ENCODE results near the gene UROC1. TPM values are rescaled to one million over a fixed set of nuclear protein-coding genes. Genes with fewer than 3 reads are reported as not detected.

UROC1 gene
- total RNA-seq, 2 donors from 2014 or later = not detected

- DNase-seq (no peak), ATAC-seq (no peak)
- intact Hi-C loops (cut with DNase I, micrococcal nuclease) = no loop called here
Observed at GRCh38 chr3:126459111-126459762, 58.3 kb downstream of the UROC1 start.

GRCh38 chr3:126456766-126457388 lies 60.7 kb downstream of the UROC1 start:
- DNase-seq = no peak

GRCh38 chr3:126456211-126456610 lies 61.4 kb downstream of the UROC1 start:
- ATAC-seq (no peak), DNase-seq (no peak)
- intact Hi-C loops (cut with DNase I, micrococcal nuclease) = no loop called here

More at GRCh38 chr3:126456766-126457388, 60.7 kb downstream of the UROC1 start:
- no peak for ATAC-seq
- intact Hi-C loops (cut with DNase I, micrococcal nuclease) = no loop called here

GRCh38 chr3:126454437-126455198 lies 63.0 kb downstream of the UROC1 start:
- intact Hi-C loops (cut with DNase I, micrococcal nuclease) = no loop called here
- DNase-seq (no peak), ATAC-seq (no peak)

GRCh38 chr3:126454025-126454424 lies 63.5 kb downstream of the UROC1 start:
- intact Hi-C loops (cut with DNase I, micrococcal nuclease) = no loop called here
- DNase-seq (no peak), ATAC-seq (no peak)

GRCh38 chr3:126452213-126452612 lies 65.4 kb downstream of the UROC1 start:
- intact Hi-C loops (cut with DNase I, micrococcal nuclease) = no loop called here
- no peak for DNase-seq
- ATAC-seq = no peak

- no peak for ATAC-seq
- no peak for DNase-seq
- intact Hi-C loops (cut with DNase I, micrococcal nuclease) = no loop called here
Observed at GRCh38 chr3:126451511-126451910, 66.1 kb downstream of the UROC1 start.

GRCh38 chr3:126450744-126451143 lies 66.8 kb downstream of the UROC1 start:
- DNase-seq = no peak
- ATAC-seq = no peak
- intact Hi-C loops (cut with DNase I, micrococcal nuclease) = no loop called here

- intact Hi-C loops (cut with DNase I, micrococcal nuclease) = no loop called here
- ATAC-seq (no peak), DNase-seq (no peak)
Observed at GRCh38 chr3:126450219-126450618, 67.4 kb downstream of the UROC1 start.

- intact Hi-C loops (cut with DNase I, micrococcal nuclease) = no loop called here
- ATAC-seq = peak; percentile 61
- no peak for DNase-seq
Observed at GRCh38 chr3:126449621-126450051, 67.9 kb downstream of the UROC1 start.

GRCh38 chr3:126448893-126449180 lies 68.7 kb downstream of the UROC1 start:
- DNase-seq = no peak
- no peak for ATAC-seq
- intact Hi-C loops (cut with DNase I, micrococcal nuclease) = no loop called here

- intact Hi-C loops (cut with DNase I, micrococcal nuclease) = no loop called here
- DNase-seq = no peak
- no peak for ATAC-seq
Observed at GRCh38 chr3:126448136-126448892, 69.3 kb downstream of the UROC1 start.

- ATAC-seq (no peak), DNase-seq (no peak)
- intact Hi-C loops (cut with DNase I, micrococcal nuclease) = no loop called here
Observed at GRCh38 chr3:126447456-126448106, 70.0 kb downstream of the UROC1 start.

- ATAC-seq (no peak), DNase-seq (no peak)
- intact Hi-C loops (cut with DNase I, micrococcal nuclease) = no loop called here
Observed at GRCh38 chr3:126446791-126447190, 70.8 kb downstream of the UROC1 start.

GRCh38 chr3:126446301-126446700 lies 71.3 kb downstream of the UROC1 start:
- ATAC-seq (no peak), DNase-seq (no peak)
- intact Hi-C loops (cut with DNase I, micrococcal nuclease) = no loop called here

- no peak for ATAC-seq
- no peak for DNase-seq
- intact Hi-C loops (cut with DNase I, micrococcal nuclease) = no loop called here
Observed at GRCh38 chr3:126445506-126445905, 72.1 kb downstream of the UROC1 start.

GRCh38 chr3:126442856-126443242 lies 74.7 kb downstream of the UROC1 start:
- DNase-seq (no peak), ATAC-seq (no peak)
- intact Hi-C loops (cut with DNase I, micrococcal nuclease) = no loop called here

- no peak for DNase-seq
- intact Hi-C loops (cut with DNase I, micrococcal nuclease) = no loop called here
- no peak for ATAC-seq
Observed at GRCh38 chr3:126442094-126442855, 75.3 kb downstream of the UROC1 start.
